H1 (cell line): Measurements from ENCODE around the gene CDC27. TPM values are rescaled to one million over a fixed set of nuclear protein-coding genes. Genes with fewer than 3 reads are reported as not detected.

Experiments used
- CTCF ChIA-PET: fragments of 300-600 bp; sonication (Branson Sonifier 250); formaldehyde crosslinking; loops from one replicate; lab custom pipeline; 2021; ENCODE audit not compliant: partially characterized antibody; lab: Charles Lee
- POLR2A ChIA-PET: fragments of 300-600 bp; sonication (Branson Sonifier 250); formaldehyde crosslinking; loops from one replicate; lab custom pipeline; 2021; ENCODE audit warnings: inconsistent platforms; ENCODE audit not compliant: partially characterized antibody; lab: Charles Lee
- DNase-seq, 2 experiments: peaks; one replicate each; pipeline versions ENCODE4 v3.0.0 to v3.0.0-alpha.2; 2010 to 2022; ENCODE audit warnings: low spot score in 2 of 2, low read depth in 1 of 2, mixed read lengths in 1 of 2
- FAIRE-seq: peaks from 2 replicates; lab custom pipeline; 2011; peaks lifted over from hg19 to GRCh38; lab: Jason Lieb, UNC
- H2AFZ ChIP-seq: 2 replicates; pipeline ENCODE4 v1.8.1; 2012; ENCODE audit warnings: low read length, inconsistent platforms
- H2AK5ac ChIP-seq: 2 replicates; pipeline ENCODE4 v1.6.1; 2013; ENCODE audit warnings: low read depth, low read length
- H2BK120ac ChIP-seq: replicated peaks from 2 replicates; pipeline ENCODE3; 2013; ENCODE audit warnings: low read depth, low read length, inconsistent platforms
- H2BK12ac ChIP-seq: 2 replicates; pipeline ENCODE4 v1.6.1; 2013; ENCODE audit warnings: low read depth, low read length
- H2BK15ac ChIP-seq: 2 replicates; pipeline ENCODE4 v1.6.1; 2013; ENCODE audit warnings: low read length
- H2BK20ac ChIP-seq: 2 replicates; pipeline ENCODE4 v1.6.1; 2013; ENCODE audit warnings: low read length
- H2BK5ac ChIP-seq: 2 replicates; pipeline ENCODE4 v1.6.1; 2013; ENCODE audit warnings: low read depth, low read length
- H3K14ac ChIP-seq: 2 replicates; pipeline ENCODE4 v1.6.1; 2013; ENCODE audit warnings: inconsistent platforms; ENCODE audit not compliant: insufficient read length
- H3K18ac ChIP-seq: 2 replicates; pipeline ENCODE4 v1.6.1; 2013; ENCODE audit warnings: low read length; ENCODE audit errors: extremely low read depth
- H3K23ac ChIP-seq: 2 replicates; pipeline ENCODE4 v1.6.1; 2013; ENCODE audit warnings: inconsistent platforms; ENCODE audit not compliant: insufficient read length
- H3K23me2 ChIP-seq: 2 replicates; pipeline ENCODE4 v1.6.1; 2013; ENCODE audit warnings: low read depth, low read length
- H3K27ac ChIP-seq: 2 replicates; pipeline ENCODE4 v1.6.1; 2011; ENCODE audit warnings: low read depth, low read length, inconsistent platforms
- H3K27me3 ChIP-seq, 4 experiments: replicated peaks in 1 of 4; 1 replicate in 1 of 4; 2 replicates in 3 of 4; pipeline versions ENCODE4 v1.6.1 to v1.8.1; 2011 to 2013; ENCODE audit warnings: low read length in 3 of 4, mild to moderate bottlenecking in 3 of 4, inconsistent platforms in 2 of 4, mixed read lengths in 2 of 4, moderate library complexity in 1 of 4; ENCODE audit not compliant: control insufficient read depth in 3 of 4, insufficient read depth in 3 of 4; ENCODE audit errors: extremely low read depth in 1 of 4
- H3K36me3 ChIP-seq, 4 experiments: 2 replicates each; pipeline versions ENCODE4 v1.6.1 to v1.8.1; 2011 to 2013; ENCODE audit warnings: mild to moderate bottlenecking in 4 of 4, low read length in 3 of 4, moderate library complexity in 2 of 4, control low read depth in 1 of 4, inconsistent platforms in 1 of 4; ENCODE audit not compliant: insufficient read depth in 4 of 4, control insufficient read depth in 2 of 4
- H3K4ac ChIP-seq: replicated peaks from 2 replicates; pipeline ENCODE3; 2013; ENCODE audit warnings: low read length, low read depth, mixed read lengths, inconsistent platforms; ENCODE audit not compliant: insufficient read length
- H3K4me1 ChIP-seq, 4 experiments: replicated peaks in 1 of 4; 1 replicate in 1 of 4; 2 replicates in 3 of 4; pipeline versions ENCODE4 v1.6.1 to v1.8.1; 2011 to 2013; ENCODE audit warnings: low read length in 3 of 4, inconsistent platforms in 2 of 4, mixed read lengths in 1 of 4; ENCODE audit not compliant: insufficient read depth in 4 of 4, control insufficient read depth in 3 of 4
- H3K4me2 ChIP-seq, 2 experiments: 2 replicates each; pipeline versions ENCODE4 v1.6.1 to v1.8.1; 2011 to 2013; ENCODE audit warnings: low read depth in 2 of 2, low read length in 2 of 2, control low read depth in 1 of 2, inconsistent platforms in 1 of 2, mild to moderate bottlenecking in 1 of 2; ENCODE audit not compliant: insufficient read depth in 1 of 2
- H3K4me3 ChIP-seq, 4 experiments: fragments of 200-600, 300-600 bp in 1 of 4; sonication (generic), shearing (Covaris generic), sonication (Bioruptor Twin) in 1 of 4; 2 replicates each; pipeline versions ENCODE4 v1.5.1 to v1.8.1; 2011 to 2016; ENCODE audit warnings: low read length in 4 of 4, low read depth in 3 of 4, control low read depth in 2 of 4, inconsistent platforms in 2 of 4, mild to moderate bottlenecking in 2 of 4, mixed read lengths in 1 of 4, moderate library complexity in 1 of 4; ENCODE audit not compliant: insufficient read depth in 2 of 4; ENCODE audit errors: extremely low read depth in 1 of 4
- H3K56ac ChIP-seq: replicated peaks from 2 replicates; pipeline ENCODE3; 2013; ENCODE audit warnings: low read depth, mild to moderate bottlenecking, mixed read lengths, low read length, inconsistent platforms; ENCODE audit not compliant: insufficient read length
- H3K79me1 ChIP-seq: 2 replicates; pipeline ENCODE4 v1.6.1; 2013; ENCODE audit warnings: low read depth, low read length, control low read depth
- H3K79me2 ChIP-seq, 2 experiments: 2 replicates each; pipeline versions ENCODE4 v1.6.1 to v1.8.1; 2012 to 2013; ENCODE audit warnings: low read length in 2 of 2, mild to moderate bottlenecking in 2 of 2, inconsistent platforms in 1 of 2; ENCODE audit not compliant: insufficient read depth in 2 of 2, control insufficient read depth in 1 of 2
- H3K9ac ChIP-seq, 4 experiments: replicated peaks in 1 of 4; 1 replicate in 1 of 4; 2 replicates in 3 of 4; pipeline versions ENCODE4 v1.6.1 to v1.8.1; 2011 to 2013; ENCODE audit warnings: low read depth in 3 of 4, low read length in 3 of 4, control low read depth in 2 of 4, mild to moderate bottlenecking in 2 of 4, moderate library complexity in 2 of 4, inconsistent platforms in 1 of 4; ENCODE audit errors: extremely low read depth in 1 of 4
- H3K9me3 ChIP-seq, 2 experiments: 2 replicates each; pipeline versions ENCODE4 v1.6.1 to v1.8.1; 2012 to 2013; ENCODE audit warnings: mild to moderate bottlenecking in 2 of 2, moderate library complexity in 2 of 2, control low read depth in 1 of 2, inconsistent platforms in 1 of 2, low read depth in 1 of 2, low read length in 1 of 2, mixed read lengths in 1 of 2; ENCODE audit not compliant: insufficient read depth in 2 of 2
- H4K20me1 ChIP-seq, 2 experiments: replicated peaks in 1 of 2; 2 replicates each; pipeline versions ENCODE3 to v1.8.1; 2011 to 2013; ENCODE audit warnings: inconsistent platforms in 2 of 2, low read length in 2 of 2, mild to moderate bottlenecking in 1 of 2; ENCODE audit not compliant: insufficient read depth in 2 of 2, control insufficient read depth in 1 of 2
- H4K5ac ChIP-seq: 2 replicates; pipeline ENCODE4 v1.6.1; 2013; ENCODE audit warnings: low read length, low read depth, mixed read lengths, inconsistent platforms; ENCODE audit not compliant: insufficient read length
- H4K8ac ChIP-seq: 2 replicates; pipeline ENCODE4 v1.8.0; 2013; ENCODE audit warnings: mild to moderate bottlenecking, moderate library complexity, low read length, inconsistent platforms; ENCODE audit not compliant: insufficient read depth; ENCODE audit errors: extremely low read depth
- H4K91ac ChIP-seq: replicated peaks from 2 replicates; pipeline ENCODE3; 2013; ENCODE audit warnings: low read length, mixed read lengths, inconsistent platforms; ENCODE audit not compliant: insufficient read length
- CBX5 ChIP-seq: fragments of 300-800, 300-1000 bp; sonication (generic); IDR thresholded peaks from 2 replicates; pipeline ENCODE4 v1.7.1; 2016; ENCODE audit warnings: antibody characterized with exemption, low read length, low read depth
- CREB1 ChIP-seq: IDR thresholded peaks from 2 replicates; pipeline ENCODE4 v1.6.1; 2012; ENCODE audit warnings: inconsistent platforms
- EGR1 ChIP-seq: IDR thresholded peaks from 2 replicates; pipeline ENCODE4 v1.6.1; 2011; ENCODE audit warnings: low read depth, low read length, borderline replicate concordance
- FOSL1 ChIP-seq: IDR thresholded peaks from 2 replicates; pipeline ENCODE4 v1.6.1; 2011; ENCODE audit warnings: mild to moderate bottlenecking, low read depth, low read length, moderate library complexity; ENCODE audit not compliant: insufficient read depth
- KDM5A ChIP-seq: fragments of 200-600 bp; IDR thresholded peaks from 2 replicates; pipeline ENCODE4 v1.7.1; 2012; ENCODE audit warnings: mild to moderate bottlenecking, low read length, inconsistent platforms, mixed read lengths
- NRF1 ChIP-seq: IDR thresholded peaks from 2 replicates; pipeline ENCODE4 v1.6.1; 2011; ENCODE audit warnings: mild to moderate bottlenecking, low read depth, low read length, improper control_type of control experiment
- RAD21 ChIP-seq, 2 experiments: IDR thresholded peaks in 1 of 2; conservative IDR thresholded peaks in 1 of 2; 2 replicates each; pipeline ENCODE4 v1.6.1; 2011; ENCODE audit warnings: low read depth in 2 of 2, low read length in 2 of 2, improper control_type of control experiment in 1 of 2, inconsistent platforms in 1 of 2, mild to moderate bottlenecking in 1 of 2, moderate library complexity in 1 of 2
- RXRA ChIP-seq: IDR thresholded peaks from 2 replicates; pipeline ENCODE4 v1.6.1; 2011; ENCODE audit warnings: low read depth, mild to moderate bottlenecking, low read length, moderate library complexity; ENCODE audit not compliant: insufficient read depth
- SIN3A ChIP-seq, 2 experiments: IDR thresholded peaks in 1 of 2; conservative IDR thresholded peaks in 1 of 2; 2 replicates each; pipeline ENCODE4 v1.6.1; 2011 to 2012; ENCODE audit warnings: low read length in 2 of 2, improper control_type of control experiment in 1 of 2, low read depth in 1 of 2, mild to moderate bottlenecking in 1 of 2
- TAF7 ChIP-seq: optimal IDR thresholded peaks from 2 replicates; pipeline ENCODE3; 2011; ENCODE audit warnings: low read depth, mild to moderate bottlenecking, inconsistent platforms, low read length, moderate library complexity, borderline replicate concordance
- ZNF274 ChIP-seq: IDR thresholded peaks from 2 replicates; pipeline ENCODE4 v1.7.0; 2012; ENCODE audit warnings: low read length, borderline replicate concordance; ENCODE audit errors: extremely low read depth
- WGBS, 2 experiments: shearing (Covaris generic) in 1 of 2; methylation state at CpG; one replicate each; pipeline versions ENCODE4 v1.1.6 to v1.1.7; 2013 to 2015; ENCODE audit warnings: low lambda C conversion rate in 2 of 2, mixed read lengths in 2 of 2, inconsistent platforms in 1 of 2, low coverage in 1 of 2, missing lambda C conversion rate in 1 of 2; ENCODE audit not compliant: insufficient replicate concordance in 2 of 2, insufficient coverage in 1 of 2, insufficient read length in 1 of 2; ENCODE audit errors: extremely low coverage in 1 of 2, missing lambda C conversion rate in 1 of 2; 5-methylcytosine and 5-hydroxymethylcytosine counted together
- polyA plus RNA-seq, 7 experiments: library from polyadenylated mRNA; depleted of rRNA in 3 of 7; stranded (reverse) in 5 of 7; unstranded in 2 of 7; fragments of >200 nt in 5 of 7; fragments of 200-250 nt in 2 of 7; gene quantifications; 1 replicate in 5 of 7; 2 replicates in 1 of 7; 4 replicates in 1 of 7; pipeline versions ENCODE4 v1.2.1 to v1.2.3, GENCODE V29; 2011 to 2013; ENCODE audit warnings: missing spikeins in 2 of 7, mixed read lengths in 2 of 7
- total RNA-seq: library from RNA; stranded (reverse); fragmentation: NEBNext Ultra II Directional; extraction: Animal tissue kit (Norgen Biotek cat#: 25700); gene quantifications from 2 replicates; pipeline ENCODE4 v1.2.1, GENCODE V29; 2021

Gene CDC27
- total and polyA plus RNA-seq, 2 of the 8 experiments (the other 6 are each of a cell fraction or from before 2014, with no cell fraction given): 41.9 to 87.5 TPM

DNA sequence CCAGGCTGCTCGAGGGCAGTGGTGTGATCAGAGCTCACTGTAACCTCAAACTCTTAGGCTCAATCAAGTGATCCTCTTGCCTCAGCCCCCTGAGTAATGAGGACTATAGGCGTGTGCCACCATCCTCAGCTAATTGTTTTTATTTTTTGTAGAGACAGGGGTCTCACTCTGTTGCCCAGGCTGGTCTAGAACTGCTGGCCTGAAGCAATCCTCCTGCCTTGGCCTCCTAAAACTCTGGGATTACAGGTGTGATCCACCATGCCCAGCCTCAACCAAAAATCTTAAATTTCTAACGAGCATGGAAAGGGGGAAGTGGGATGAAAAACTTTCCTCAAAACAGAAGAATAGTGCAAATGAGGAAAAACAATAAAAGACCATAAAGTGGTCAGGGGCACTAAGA, 92.8 kb downstream of the CDC27 start:
- Histone ChIP-seq H2BK20ac (no peak overlapping the region), H3K4me3 (no peak overlapping the region), H2BK5ac (no peak overlapping the region), H2BK15ac (no peak overlapping the region), H3K18ac (no peak overlapping the region), H2AFZ (no peak overlapping the region), H3K14ac (no peak overlapping the region), H3K56ac (no peak overlapping the region), H3K23me2 (0 out of 2 replicates have a peak, but pooled peaks cover 2% of the 10 kb centered on the region), H3K27me3 (no peaks in the 10 kb centered on the region), H4K5ac (no peak overlapping the region), H3K9me3 (no peaks in the 10 kb centered on the region), H4K8ac (no peak overlapping the region), H3K79me2 (peaks cover 0 to 19% of the 10 kb centered on the region in 2 experiments; a peak in 2 of 4 replicates), H3K4me2 (no peak overlapping the region), H3K79me1 (no peaks in the 10 kb centered on the region; the same call in 1 of the 2 replicates), H3K9ac (no peak overlapping the region), H4K91ac (no peak overlapping the region), H3K4ac (no peak overlapping the region), H3K27ac (no peak overlapping the region), H3K36me3 (no peaks in the 10 kb centered on the region; a peak in 2 of 8 replicates), H2AK5ac (no peak overlapping the region), H2BK120ac (no peak overlapping the region), H2BK12ac (no peak overlapping the region), H4K20me1 (no peaks in the 10 kb centered on the region), H3K4me1 (no peaks in the 10 kb centered on the region), H3K23ac (no peak overlapping the region)
- no peak for DNase-seq
- POLR2A ChIA-PET: no interaction called here
- CTCF ChIA-PET: no interaction called here
- TF ChIP-seq SIN3A (conservative IDR thresholded peaks at IDR 0.05 in 1 of 2, IDR thresholded peaks at IDR 0.05 in 1 of 2; ENCODE audit: low read depth in 1 of 2, low read length in 2 of 2): no peak
- TF ChIP-seq EGR1: no peak
- TF ChIP-seq FOSL1: no peak
- no peak for TF ChIP-seq KDM5A
- no peak for TF ChIP-seq NRF1
- TF ChIP-seq RAD21 (IDR thresholded peaks at IDR 0.05 in 1 of 2, conservative IDR thresholded peaks at IDR 0.05 in 1 of 2; ENCODE audit: low read depth in 2 of 2, low read length in 2 of 2): no peak
- no peak for TF ChIP-seq ZNF274
- no peak for TF ChIP-seq TAF7
- no peak for TF ChIP-seq RXRA
- no peak for TF ChIP-seq CBX5
- TF ChIP-seq CREB1: no peak
- 92% methylated on average over 3 of the region's 3 CpGs; no CpG with 5 or more reads in 1 of the 2 experiments for WGBS, 2 experiments
- no peak for FAIRE-seq
